Measurements from ENCODE around the gene KHK.

DNA sequence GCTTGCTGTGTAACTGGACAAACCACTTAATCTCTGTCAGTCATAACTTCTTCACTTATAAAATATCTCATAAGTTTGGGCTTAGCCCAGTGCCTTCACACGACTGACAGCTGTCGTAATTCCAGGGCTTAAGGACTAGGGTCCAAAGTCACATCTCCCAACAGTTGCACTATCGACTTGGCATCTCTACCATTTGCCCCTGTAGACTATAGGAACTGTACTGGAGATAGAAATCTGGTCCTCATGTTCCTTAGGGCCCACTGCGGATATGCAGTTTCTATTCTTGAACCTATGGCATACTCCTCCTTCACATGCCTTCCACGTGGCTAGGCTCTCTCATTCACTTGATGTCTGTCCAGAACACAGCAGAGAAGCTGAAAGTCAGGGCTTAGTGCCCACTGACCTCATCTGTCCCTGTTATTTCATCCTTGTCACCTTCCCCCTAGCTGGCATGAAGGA, 39.7 kb downstream of the KHK start:
- TF ChIP-seq, protein P1, sequence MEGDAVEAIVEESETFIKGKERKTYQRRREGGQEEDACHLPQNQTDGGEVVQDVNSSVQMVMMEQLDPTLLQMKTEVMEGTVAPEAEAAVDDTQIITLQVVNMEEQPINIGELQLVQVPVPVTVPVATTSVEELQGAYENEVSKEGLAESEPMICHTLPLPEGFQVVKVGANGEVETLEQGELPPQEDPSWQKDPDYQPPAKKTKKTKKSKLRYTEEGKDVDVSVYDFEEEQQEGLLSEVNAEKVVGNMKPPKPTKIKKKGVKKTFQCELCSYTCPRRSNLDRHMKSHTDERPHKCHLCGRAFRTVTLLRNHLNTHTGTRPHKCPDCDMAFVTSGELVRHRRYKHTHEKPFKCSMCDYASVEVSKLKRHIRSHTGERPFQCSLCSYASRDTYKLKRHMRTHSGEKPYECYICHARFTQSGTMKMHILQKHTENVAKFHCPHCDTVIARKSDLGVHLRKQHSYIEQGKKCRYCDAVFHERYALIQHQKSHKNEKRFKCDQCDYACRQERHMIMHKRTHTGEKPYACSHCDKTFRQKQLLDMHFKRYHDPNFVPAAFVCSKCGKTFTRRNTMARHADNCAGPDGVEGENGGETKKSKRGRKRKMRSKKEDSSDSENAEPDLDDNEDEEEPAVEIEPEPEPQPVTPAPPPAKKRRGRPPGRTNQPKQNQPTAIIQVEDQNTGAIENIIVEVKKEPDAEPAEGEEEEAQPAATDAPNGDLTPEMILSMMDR (optimal IDR thresholded peaks at IDR 0.05 in 1 of 3, IDR thresholded peaks at IDR 0.05 in 1 of 3, conservative IDR thresholded peaks at IDR 0.05 in 1 of 3; ENCODE audit: extremely low read depth in 1 of 3, insufficient read depth in 2 of 3, low read length in 3 of 3) = no peak
- TF ChIP-seq EZH2 (IDR thresholded peaks at IDR 0.05; ENCODE audit: low read length) = no peak

All from keratinocyte (primary cell).